NCI-H345 (cell line): ENCODE data around the gene CHID1.

Experiments
- DNase-seq: peaks from one replicate; lab custom pipeline; 2025; lab: John Stamatoyannopoulos, UW

Gene CHID1

DNA sequence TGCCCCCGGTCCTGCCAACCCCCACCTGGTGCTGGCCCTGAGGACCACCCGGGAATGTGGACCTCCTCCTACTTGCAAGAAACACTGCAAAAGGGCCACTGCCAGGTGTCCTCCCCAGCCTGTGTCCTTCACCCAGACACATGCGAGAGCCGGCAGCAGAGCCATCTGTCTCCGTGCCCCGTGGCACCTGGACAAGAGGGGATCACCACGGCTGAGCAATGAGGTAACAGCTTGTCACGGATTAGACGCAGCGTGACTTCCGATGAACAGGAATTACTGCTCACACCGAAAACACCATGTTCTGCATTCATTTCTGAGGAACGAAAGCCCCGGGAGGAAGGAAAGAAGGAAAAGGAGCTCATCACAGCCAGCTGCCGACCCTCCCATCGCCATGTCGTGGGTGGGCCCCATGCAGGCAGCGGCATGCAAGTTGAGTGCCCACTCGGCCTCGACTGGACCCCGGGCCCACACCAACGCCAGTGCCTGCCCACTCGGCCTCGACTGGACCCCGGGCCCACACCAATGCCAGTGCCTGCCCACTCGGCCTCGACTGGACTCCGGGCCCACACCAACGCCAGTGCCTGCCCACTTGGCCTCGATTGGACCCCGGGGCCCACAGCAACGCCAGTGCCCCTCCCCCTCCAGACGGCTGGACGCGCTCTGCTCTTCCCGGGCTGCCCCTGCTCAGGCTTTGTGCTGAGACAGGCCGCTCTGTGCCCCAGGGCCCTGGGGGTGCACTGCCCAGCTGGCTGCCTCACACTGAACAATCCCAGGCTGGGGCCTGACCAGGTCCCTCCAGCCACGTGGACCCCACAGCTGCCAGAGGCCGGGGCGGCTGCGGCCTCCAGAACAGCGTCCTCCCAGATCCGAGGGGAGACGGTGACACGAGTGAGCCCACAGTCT is 22.0 kb downstream of the CHID1 start:
- no peak for DNase-seq

DNA sequence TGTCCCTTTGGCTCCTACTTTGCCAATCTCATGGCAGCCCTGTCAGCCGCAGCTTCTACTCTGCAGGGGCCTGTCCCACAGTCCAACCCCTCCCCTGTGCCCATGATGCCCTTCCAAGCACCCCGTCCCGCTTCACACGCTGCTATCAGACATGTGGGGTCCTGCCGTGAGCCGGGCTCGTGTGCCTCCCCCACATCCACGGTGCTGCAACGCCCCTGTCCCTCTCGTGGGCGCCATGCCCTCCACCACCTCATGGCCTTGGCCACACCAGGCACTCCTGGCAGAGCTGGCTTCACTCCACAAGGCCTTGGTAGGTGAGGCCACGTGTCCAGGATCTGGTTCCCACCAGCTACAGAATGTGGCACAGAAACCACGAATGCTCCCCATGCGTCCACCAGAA is 23.0 kb downstream of the CHID1 start:
- no peak for DNase-seq

DNA sequence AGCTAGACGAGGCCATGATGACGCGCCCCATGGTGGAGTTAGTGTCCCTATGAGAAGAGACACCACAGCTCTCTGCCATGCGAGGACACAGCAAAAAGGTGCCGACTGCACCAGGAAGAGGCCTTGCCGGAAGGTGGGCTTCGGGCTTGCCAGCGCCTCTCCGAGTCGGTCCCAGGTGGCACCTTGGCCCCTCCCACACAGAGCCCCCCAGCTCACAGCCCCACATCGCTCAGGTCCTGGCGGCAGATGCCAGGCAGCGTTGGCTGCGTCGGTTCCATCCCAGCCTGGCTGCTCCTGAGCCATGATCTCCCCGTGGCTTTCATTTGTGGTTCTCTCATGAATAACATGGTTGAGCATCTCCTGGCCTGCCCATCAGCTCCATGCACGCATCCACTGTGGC is 24.0 kb downstream of the CHID1 start:
- DNase-seq: no peak

GRCh38 chr11:884578-885070 is 26.0 kb downstream of the CHID1 start:
- no peak for DNase-seq

DNA sequence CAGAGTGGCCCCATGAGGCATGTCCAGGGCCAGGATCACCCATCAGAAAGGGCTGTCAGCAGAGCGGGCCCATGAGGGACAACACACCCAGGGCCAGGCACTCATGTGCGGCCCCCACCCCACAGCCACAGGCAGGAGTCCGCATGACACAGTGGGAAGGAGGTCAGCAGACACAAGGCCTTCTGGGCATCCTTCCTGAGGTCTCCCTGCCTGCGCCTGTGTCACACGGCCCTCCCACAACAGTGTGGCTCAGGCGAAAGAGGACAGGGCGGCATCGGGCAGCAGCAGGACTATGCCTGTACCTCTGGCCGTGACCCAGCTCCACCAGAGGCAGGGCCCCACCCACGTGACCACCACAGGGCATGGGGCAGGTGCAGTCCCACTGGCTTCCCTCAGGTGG is 27.1 kb downstream of the CHID1 start:
- no peak for DNase-seq

DNA sequence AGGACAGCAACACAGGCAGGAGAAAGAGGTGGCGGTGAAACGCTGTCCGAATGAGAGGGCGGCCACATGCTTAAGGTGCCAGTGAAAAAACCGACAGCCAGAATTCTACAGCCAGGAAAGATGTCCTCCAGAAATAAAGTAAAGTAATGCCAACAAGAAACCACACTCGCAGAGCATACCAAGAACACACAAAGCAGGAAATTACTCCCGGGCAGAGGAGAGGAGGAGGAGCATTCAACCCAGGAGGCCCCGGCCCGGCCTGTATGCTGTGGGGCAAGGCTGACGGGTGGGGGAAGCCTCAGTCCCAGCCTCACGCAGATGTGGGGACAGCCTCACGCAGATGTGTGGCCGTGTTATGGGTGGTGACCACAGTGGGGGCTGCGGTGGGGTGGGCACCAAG is 28.0 kb downstream of the CHID1 start:
- no peak for DNase-seq

DNA sequence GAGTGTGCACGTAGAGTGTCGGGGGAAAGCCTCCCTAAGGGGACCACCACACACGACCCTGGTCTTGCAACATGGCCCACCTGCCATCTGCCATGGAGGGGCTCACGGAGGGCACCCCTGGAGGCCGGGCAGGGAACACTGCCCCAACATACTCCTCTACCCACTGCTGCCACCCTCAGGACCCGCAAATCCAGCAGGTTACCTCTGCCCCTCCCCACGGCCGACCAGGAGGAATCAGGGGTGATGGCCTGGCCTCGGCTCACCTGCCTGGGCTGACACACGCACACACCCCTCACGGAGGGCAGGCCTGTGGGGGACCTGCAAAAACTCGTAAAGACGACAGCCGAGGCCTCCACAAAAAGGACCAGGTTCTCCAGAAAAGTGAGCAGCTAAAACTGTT is 30.2 kb downstream of the CHID1 start:
- no peak for DNase-seq

GRCh38 chr11:877565-877964 is 33.0 kb downstream of the CHID1 start:
- no peak for DNase-seq

DNA sequence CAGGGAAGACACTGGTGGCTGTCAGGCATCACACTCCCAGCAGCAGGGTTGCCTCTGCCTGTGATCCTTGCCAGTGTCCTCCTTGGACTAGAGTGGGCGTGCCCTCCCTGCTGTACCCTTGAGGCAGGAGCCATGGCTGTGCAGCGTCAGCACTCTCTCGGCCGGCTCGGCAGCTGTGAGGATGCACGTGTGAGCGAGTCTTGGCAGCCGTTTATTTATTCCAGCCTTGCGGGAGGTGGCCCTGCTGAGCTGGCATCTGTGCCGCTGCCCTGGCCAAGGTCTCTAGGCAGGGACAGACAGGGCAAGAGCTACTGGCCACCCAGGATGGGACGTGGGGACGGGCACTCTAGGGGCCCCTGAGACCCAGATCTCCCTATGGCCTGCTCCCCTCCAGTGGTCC is 34.1 kb downstream of the CHID1 start:
- DNase-seq: peak; percentile 23

DNA sequence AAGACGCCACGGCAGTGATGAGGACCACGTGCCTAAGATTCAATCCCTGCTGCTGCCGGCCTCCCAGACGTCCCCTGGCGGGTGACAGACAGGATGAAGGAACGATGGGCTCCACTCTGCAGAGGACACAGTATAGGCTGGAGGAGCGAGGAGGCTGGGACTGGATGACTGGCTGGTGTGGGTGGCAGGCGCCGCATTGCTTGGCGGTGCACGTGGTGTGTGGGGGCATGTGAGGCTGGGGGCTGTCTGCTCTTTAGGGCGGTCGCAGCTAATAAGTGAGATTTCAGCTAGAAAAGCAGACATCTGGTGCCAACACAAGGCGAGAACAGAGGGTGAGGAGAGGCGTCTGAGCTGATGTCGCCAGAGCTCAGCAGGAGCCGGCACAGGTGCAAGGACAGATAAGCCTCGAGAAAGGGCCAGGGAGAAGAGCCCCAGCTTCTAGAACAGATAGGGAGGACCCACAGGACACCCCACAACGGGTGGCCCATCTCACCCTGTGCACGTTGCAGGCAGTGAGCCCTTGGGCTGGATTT is 34.8 kb downstream of the CHID1 start:
- DNase-seq: no peak

- DNase-seq: no peak
Measured at GRCh38 chr11:875203-875602, 35.4 kb downstream of the CHID1 start.

- no peak for DNase-seq
Measured at GRCh38 chr11:873706-874105, 36.9 kb downstream of the CHID1 start.

GRCh38 chr11:872799-873198 is 37.8 kb downstream of the CHID1 start:
- no peak for DNase-seq

- DNase-seq: no peak
Measured at GRCh38 chr11:871472-871871, 39.1 kb downstream of the CHID1 start.

DNA sequence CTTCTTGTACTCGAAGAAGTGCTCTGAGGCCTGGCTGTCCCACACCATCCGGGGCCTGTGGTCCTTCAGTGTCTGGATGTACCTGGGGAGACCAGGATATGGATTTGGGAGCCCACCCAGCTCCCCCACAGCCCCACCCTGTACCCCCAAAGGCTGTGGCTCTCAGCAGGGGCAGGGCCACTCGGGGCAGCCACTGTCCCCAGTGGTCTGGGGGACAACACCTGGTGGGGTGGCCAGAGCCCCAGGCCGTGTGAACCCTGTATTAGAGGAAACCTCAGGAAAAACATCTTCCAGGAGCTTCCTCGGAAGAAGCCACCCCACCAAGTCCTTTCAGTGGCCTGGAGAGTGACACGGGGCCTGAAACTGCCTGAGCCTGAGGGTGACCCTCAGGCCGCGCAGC is 40.2 kb downstream of the CHID1 start:
- DNase-seq: no peak

- no peak for DNase-seq
Measured at GRCh38 chr11:870127-870413, 40.5 kb downstream of the CHID1 start.

DNA sequence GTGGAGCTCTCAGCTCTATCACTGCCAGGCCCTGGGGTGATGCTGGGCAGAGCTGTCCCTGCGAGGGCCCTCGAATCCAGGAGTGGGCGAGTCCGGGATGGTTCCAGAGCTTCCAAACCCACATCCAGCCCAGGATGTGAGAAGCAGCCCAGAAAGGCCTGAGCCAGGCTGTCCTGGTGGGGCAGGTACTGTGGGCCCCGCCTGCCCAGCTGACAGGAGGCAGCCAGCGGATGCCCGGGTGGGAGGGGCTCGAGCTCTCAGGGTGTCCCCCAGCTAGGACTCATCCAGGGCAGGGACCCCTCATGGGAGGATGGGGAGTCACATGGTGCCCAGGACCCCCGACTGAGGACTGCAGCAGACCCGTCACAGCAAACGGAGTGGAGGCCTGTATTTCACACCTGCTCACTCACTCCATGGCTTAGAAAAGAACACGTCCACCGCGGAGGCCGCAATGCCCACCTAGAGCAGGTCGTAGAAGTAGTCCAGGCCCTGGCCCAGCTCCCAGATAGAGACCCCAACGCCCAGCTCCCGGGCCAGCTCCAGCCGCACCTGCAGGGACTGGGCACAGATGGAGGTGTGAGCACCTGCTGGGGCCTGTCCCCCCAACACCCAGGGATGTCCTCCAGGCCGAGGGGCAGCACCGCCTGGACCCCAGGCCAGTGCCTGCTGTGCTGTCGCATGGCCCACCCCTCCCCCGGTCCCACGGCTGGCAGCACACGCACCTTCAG is 41.0 kb downstream of the CHID1 start:
- DNase-seq: no peak

GRCh38 chr11:868802-869201 is 41.8 kb downstream of the CHID1 start:
- DNase-seq: no peak

DNA sequence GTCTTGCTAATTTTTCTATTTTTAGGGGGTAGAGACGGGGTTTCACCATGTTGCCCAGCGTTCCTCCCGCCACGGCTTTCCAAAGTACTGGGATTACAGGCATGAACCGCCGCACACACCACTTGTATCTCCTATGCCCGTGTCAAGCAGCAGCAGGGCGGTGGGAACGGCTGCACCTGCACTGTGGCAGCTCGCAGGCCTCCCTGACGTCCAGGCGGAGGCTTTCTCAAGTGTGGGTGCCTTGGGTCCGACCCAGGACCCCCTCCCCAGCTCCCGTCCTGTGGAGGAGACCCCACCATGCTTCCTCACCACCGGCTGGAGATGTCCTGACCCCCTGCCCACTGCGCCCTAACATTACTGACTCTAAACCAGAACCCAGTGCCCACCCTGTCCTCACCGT is 42.2 kb downstream of the CHID1 start:
- DNase-seq: no peak

DNA sequence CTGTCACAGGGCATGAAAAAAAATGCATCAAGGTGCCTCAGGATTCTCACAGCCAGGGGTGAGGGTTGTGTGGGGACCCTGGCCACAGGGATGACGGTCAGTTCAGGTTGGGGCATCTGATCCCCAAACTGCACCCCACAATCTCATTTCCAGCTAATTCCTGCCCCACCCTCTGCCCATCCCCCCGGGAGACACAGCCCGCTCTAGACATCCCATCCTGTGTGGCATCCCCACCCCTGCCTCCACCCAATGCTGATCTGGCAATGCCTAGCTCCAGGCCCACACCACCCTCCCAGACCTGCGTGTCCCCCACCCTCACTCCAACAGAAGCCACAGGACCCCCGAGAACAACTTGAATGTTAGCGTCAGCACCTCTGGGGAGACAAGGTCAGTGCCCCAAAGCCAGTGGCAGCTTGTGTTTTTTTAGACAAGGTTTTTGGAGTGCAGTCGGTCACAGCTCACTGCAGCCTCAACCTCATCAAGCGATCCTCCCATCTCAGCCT is 42.7 kb downstream of the CHID1 start:
- no peak for DNase-seq

GRCh38 chr11:866481-866880 is 44.1 kb downstream of the CHID1 start:
- DNase-seq: no peak

DNA sequence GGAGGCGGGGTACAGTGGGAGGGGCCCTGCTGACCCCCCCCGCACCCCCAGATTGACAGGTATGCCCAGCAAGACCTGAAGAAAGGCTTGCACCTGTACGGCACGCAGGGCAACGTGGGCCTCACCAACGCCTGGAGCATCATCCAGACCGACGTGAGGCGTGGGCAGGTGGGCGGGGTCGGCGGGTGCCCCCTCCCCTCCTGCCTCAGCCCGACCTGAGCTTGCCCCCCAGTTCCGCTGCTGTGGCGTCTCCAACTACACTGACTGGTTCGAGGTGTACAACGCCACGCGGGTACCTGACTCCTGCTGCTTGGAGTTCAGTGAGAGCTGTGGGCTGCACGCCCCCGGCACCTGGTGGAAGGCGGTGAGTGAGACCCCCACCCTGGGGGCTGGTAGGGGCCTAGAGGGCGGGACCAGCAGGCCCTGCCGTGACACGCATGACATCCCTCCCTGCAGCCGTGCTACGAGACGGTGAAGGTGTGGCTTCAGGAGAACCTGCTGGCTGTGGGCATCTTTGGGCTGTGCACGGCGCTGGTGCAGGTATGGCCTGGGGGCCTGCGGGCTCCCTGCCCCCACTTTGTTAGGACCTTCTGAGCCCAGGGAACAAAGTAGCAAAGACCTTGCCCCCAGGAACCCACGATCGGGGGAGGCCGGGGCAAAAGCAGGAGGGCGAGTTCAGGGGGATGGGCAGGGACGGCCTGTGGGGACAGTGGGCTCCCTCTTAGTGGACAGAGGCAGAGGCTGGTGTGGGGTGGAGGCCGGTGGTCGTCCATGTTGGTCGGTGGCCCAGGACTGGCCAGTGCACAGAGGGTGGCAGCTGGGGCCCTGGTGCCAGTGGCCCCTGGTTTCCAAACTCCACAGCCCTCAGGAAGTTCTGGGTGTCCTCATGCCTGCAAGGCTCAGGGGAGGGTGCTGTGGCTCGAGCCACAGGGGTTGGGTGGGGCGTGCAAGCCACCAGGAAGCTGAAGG is 44.9 kb downstream of the CHID1 start:
- DNase-seq: no peak
